ENCODE data around the gene ADAMTS9.

ADAMTS9 gene

DNA sequence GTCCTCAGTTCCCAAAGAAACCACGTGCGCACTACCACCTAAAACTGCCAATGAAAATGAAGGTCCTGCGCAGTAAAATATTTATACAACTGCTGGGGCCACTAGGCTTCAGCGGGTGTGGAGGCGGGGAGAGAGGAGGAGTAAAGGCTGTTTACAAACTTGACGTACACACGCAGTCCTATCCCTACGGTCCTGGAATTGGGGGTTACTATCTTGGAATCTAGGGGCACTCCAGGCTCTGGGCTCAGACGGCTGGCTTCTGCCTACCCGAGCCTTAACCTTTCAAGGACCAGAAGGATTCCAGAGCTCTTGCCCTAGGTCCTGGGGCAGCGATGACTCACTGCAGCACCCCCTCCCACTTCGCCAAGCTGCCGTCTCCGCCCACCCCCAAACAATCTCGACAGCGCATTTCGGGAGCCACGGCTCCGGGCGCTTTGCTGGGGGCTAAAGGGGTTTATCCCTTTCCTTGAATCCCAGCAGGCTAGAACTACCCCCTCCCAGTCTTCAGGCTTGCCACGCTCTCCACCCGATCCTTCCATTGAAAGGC is 3.0 kb downstream of the ADAMTS9 start:
- no peak for DNase-seq

DNA sequence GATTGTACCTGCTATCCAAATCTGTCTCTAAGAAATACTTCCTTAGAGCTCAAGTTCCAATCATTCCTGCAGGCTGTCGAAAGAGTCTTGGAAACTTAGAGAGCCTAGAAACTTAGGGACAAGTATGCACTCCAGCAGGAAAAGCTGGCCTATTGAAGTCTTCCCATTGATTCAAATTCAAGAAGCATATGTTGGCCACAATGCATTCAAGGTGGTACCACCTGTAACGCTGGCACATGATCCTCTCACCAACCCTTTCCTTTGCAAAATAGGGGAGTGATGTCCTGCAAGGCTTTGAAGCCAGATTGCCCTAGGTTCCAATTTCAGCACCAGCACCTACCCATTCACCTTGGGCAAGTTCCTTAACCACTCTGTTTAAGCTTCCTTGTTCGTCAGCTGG is 6.0 kb downstream of the ADAMTS9 start:
- DNase-seq = no peak

DNA sequence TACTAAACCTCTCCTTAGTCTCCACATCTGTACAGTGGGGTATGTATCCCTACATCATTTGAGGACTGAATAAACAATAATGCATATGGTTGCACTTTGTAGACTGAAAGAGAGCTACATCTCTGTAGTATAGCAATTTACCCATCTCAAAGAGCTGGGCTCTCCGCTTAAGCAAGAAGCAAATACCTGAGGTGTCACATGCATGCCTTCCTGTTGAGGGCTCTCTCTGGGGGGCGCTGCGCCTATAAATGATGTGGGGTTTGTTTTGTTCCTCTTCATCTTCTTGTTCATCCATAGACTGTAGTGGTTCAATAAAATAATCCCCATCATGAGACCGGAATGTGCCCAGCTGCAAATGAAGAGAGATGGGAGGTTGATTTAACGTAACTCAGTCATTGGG is 6.8 kb downstream of the ADAMTS9 start:
- no peak for DNase-seq

DNA sequence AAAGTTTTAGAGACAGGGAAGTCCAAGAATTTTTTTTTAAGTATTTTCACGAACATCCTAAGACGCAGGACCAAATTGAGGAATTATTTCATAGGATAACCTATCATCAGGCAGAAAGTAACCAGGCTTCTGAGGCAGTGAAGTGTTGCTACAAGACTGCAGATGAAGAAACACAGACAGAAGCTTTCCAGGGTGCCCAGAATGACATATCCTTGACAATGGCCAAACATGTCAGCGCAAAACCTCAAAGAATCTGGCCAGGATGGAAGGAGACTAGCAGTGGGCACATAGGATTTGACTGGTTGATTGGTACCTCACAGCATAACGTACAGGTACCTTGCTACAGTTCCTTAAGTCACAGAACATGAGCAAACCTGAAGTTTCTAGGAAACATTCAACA is 7.5 kb downstream of the ADAMTS9 start:
- no peak for DNase-seq

DNA sequence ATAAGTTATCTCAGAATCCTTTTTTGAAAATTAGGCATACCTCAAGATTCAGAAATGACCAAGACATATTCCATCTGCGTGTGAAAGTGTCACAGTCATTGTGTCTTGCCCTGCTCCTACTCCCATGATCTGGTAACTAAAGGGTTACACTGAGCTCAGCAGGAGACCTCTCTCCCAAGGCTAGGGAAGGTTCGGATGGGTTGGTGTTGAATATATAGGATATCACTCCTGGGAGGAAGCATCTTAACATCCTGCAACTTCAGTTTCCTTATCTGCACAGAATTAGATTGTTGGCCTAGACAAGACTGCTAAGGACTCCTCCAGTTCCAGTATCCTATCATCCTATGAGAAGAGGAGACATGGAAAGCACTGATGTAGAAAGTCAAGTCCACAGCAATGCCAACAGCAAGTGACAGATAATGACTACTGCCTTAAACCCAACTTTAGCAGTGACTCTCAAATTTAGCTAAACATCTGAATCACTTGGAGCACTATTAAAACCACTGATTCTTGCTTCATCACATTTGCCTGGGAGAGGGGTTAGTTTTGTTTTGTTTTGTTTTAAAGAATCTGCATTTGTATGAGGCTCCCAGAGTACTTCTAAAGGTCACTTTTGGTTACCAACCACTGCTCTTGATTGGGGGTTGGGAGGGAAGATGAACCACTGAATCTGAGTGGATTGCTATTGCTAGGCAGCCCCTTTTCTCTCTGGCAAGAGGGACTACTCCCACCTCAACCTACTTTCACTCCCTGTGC is 9.7 kb downstream of the ADAMTS9 start:
- no peak for DNase-seq

DNA sequence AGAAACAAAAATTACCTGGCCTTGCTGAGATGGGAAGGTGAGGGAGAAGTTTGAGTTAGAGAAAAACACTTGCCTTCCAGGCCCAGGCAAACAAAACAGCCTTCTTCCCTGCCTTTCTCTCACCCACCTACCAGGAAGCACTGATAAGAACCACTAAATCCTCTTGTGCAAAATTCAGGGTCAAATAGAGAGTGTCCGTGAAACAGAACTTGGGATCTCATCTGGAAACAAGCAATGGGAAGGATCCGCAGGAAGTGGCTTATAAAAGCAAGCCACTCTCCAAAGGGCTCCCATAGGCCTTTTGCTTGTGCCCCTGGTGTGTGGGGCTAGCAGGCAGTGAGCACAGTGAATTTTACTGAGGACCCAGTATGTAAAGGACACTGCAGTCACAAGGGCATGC is 11.0 kb downstream of the ADAMTS9 start:
- DNase-seq = no peak

DNA sequence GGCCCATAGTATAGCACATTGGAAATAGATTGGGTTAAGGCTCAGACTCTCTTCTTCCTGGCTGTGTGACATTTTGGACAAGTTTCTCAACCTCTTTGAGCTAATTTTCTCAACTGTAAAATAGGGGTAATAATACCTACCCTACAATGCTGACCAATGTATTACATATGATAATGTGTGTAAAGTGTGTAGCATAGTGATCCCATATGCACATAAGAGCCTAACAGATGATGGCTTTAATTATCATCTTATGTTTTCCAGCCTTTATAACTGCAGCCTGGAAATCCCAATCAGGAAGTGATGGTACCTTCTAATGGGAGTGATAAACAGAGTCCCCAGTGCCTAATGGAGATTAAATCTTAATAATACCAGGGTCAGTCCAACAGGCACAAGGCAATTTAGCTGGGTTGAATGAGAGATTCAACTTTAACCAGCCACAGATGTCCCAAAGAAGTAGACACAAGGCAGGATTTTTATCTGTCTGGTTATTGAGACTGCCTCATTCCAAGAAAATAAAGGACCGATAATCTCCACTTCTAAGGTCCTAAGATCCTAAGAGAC is 12.0 kb downstream of the ADAMTS9 start:
- DNase-seq = no peak

DNA sequence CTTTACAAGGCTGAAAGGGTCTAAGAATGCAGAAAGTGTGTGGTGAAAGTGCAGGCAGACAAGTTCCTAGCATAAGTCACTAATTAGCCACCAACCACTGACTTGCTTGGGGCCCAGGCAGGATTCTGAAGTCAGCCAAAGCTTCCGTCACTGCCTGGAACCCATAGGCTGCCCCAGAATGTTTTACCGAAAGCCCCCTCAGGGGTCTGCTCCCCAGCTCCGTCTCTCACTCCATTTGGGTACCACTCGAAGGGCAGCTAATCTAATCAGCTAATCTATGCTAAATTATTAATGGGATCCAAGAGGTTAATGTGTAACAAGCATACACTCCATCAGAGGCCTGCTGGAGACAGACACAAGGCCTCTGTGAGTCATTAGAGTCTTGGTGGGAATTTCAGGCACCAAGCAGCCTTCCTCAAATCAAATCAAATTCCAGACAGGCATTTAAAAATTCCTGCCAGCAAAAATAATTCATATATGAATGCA is 13.2 kb downstream of the ADAMTS9 start:
- DNase-seq = no peak

DNA sequence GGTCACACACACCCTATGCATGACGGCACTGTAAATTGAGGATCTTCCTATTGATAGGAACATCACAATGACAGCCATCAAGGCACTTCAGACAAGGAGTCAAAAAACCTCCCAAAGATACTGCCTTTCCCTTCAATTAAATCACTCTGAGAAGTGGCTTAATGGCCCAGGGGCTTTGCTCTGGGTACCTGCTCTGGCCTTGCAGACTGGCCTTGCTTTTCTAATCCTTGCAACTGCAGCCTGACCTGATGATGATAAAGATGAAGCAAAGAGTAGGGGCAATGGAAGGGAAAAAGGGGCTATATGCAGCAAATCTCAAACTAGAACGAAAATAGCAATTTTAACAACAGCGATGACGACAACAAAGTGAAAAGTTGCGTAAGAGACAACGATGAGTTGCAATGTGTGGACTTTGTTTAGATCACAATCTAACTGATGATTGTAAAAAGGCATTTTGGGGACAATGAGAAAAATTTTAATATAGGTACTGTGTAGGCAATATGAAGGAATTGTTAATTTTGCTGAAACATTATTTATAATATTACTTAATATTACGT is 14.6 kb downstream of the ADAMTS9 start:
- DNase-seq = no peak

DNA sequence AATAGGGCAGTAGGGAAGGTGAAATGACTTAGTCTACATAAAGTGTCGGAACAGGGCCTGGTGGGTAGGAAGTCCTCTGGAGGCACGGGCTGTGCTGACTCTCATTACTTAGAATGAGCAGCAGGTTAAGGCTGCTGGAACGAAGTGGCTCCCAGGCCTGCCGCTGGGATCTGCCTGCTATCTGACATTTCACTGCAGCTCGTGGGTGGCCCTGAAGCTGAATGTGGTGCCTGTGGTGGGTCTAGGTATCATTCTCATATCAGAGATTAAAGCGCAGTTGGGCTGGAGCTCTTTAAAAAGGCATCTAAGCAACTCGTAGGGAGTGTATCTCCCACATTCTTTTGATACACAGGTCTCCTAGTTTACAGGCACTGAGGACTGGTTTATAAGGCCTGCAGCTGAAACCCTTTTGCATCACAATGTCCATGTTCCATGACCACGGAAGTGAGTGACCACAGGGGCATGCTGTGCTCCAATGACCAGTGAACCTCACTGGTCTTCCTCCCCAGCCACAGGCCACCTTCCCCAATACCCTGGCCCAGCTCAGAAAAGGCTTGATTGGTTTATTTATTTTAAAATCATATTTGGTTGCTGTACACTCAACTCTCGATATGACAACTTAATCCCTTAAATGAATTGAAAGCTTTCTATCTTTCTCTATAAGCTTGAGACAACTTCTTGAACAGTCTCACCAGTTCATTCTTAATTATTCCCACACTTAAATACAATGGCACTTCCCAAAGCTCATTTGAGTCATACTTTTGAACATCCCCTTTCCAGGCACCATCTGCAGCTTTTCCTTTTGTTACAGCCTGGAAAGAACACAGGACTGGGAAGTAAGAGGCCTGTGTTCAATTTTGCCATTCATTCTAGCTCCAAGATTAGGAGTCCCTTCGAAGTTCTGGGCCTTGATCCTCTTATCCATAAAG is 19.0 kb downstream of the ADAMTS9 start:
- no peak for DNase-seq

DNA sequence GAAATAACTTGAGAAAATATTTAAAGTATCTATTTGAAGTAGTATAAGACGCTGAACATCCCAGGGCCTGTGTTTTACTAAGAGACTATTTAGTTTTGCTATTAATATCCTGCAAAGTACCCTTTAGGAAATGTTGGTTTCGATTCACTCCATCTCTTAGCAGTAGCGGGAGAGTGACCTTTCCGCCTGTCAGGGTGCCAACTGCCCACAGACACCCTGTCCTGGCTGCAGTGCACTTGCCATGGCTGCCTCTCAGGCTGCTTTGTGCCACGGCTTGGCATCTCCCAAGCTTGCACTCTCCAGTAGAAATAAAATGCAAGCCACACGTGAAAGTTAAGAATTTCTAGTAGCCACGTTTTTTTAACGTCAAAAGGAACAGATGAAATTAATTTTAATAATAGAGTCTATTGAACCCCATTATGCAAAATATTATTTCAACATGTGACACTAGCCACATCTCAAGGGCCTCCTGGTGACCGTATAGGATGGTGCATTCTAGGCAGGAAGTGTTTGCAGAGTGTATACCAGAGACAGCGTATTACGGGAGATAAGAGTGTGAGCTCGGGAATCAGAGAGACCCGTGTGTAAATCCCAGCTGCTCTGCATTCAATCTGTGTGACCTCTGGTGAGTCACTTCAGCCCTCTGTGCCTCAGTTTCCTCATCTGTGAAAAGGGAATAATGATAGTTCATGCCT is 19.8 kb downstream of the ADAMTS9 start:
- DNase-seq = no peak

DNA sequence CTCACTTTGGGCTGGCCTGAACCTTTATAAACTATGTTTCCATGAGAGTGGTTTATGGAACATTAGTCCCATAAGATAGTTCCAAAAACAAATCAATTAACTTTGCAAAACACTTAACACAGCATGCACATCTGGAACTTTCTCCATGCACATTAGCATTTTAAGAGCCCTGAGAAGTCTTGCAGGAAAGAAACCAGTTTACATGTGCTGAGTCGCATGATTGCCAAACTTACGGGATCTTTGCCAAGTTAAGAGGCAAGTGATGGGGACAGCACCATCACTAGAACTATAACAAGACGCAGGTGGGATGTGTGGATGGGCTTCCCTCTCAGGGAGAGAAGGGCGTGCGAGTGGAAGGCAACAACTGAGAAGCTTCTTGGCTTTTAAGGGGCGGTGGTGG is 20.7 kb downstream of the ADAMTS9 start:
- DNase-seq = no peak

DNA sequence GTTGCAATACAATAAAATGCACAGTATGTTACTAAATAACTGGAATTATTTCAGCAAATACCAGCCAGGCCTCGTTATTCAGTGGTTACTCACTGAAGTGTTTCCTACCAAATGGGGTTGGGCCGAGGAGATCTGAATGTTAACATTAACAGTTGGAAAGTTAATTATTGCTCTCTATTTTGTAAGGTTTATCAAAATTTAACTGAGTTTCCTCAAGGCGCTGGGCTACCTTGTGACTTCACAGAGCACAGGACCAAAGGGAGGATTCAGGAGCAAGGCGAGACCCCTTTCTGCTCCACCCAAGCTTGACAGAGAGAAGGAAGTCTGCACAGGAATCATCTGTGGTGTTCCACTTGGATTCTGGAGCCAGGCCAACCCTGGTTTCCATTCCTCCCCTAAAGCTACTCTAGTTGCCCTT is 21.6 kb downstream of the ADAMTS9 start:
- no peak for DNase-seq

DNA sequence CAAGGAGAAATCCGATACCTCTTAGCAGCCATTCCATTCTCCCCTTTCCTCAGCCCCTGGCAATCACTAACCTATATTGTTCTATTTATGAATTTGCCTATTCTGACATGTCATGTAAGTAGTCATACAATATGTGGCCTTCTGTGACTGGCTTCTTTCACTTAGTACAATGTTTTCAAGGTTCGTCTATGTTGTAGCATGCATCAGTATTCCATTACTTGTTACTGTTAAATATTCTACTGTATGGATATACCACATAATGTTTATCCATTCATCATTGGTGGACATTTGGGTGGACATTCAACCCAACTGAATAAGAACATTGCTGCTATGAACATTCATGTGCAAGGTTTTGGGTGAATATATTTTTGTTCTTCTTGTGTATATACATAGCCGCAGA is 23.4 kb downstream of the ADAMTS9 start:
- DNase-seq = no peak

DNA sequence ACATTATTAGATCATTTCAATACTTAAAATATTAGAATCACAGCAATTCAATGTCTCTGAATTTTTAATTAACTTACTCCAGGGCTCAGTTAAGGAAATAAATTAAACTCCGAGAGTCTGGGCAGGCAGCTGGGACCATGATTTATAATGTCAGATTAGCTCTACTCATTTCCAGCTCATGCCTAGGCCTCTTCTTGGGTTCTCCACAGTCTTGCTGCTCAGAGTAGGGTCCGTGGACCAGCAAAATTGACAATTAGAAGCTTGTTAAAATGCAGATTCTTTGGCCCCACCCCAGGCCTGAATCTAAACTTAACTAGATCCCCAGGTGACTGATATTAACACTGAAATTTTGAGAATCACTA is 28.2 kb downstream of the ADAMTS9 start:
- no peak for DNase-seq

DNA sequence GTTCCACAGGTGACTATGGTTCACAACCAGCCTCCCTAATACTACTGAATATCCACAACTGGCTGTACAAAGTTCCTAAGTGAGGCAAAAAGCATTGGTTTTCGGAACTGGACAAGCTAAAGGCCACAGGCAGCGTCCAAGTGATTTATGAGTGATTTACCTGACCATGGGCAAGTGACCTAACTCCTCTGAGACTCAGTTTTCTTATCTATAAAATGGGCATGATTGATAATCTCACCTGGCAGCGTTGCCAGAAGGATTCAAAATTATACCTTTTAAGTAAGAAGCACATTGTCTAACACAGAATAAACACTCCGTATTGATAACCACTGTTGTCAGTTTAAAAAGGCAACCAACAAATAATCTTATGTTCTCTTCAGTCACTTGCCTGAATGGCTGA is 29.8 kb downstream of the ADAMTS9 start:
- no peak for DNase-seq

DNA sequence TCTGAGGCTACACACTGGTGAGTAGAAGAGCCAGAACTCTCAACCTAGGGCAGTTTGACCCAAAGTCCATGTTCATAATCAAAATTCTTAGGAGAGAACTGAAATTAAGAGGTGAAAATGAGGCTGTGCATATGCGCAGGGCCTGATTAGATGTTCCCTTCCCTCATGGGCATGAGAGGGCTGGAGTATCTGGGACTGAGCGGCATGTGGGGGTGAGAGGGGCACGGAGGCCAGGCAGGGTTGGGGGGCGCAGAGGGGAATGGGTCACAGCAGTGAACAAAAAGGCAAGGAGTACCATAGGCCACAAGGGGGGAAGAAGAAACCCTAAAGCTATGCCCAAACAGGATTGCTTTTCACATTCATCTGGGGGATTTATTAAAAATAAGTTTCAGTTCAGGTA is 31.3 kb downstream of the ADAMTS9 start:
- no peak for DNase-seq

DNA sequence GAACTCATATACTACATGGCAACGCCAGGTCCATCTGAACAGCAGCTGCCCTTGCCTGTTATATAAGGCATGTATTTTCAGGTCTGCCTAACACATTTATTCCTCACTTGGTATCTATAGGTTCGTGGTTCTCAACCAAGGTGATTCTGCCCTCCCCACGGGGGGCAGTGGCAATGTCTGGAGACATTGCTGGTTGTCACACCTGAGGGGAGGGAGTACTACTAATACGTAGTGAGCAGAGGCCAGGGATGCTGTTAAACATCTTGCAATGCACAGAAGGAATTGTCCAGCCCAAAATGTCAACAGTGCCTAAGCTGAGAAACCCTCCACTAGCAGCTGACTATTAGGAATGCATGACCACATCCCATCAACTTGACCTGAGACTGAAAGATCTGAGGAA is 32.6 kb downstream of the ADAMTS9 start:
- no peak for DNase-seq

DNA sequence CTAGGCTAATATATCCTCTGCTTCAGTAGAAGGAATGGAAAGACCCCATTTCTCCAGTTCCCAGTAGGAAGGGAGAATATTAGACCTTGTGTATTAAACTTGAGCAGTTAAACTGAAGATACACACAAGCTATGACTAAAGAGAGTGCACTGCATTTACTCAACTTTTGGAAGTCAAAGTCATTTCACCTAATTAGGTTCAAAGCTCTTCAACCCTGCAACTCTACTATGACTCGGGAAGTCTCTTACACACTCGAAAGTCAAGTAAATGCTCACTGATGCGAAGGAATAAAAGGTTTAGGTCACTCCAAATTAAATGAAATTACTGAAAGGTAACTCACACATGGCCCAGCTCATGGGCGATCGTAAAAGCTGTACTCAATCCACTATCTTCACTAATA is 33.8 kb downstream of the ADAMTS9 start:
- DNase-seq = no peak

DNA sequence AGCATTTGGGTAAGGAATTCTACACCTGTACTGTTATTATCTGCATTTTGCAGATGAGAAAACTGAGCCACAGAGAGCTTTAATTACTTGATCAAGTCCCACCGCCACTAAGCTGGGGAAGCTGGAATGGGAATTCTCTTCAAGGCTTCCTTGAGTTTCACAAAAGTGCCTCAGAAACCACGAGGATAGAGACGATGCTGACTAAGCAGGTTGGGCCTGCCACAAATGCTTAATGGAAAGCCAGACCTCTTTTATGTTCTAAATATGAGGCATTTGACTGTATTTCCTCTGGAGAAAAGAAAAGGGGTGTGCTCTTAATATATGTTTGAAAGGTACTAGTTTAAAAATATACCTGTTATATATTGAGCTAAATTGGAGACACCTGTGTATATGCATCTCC is 34.7 kb downstream of the ADAMTS9 start:
- no peak for DNase-seq

DNA sequence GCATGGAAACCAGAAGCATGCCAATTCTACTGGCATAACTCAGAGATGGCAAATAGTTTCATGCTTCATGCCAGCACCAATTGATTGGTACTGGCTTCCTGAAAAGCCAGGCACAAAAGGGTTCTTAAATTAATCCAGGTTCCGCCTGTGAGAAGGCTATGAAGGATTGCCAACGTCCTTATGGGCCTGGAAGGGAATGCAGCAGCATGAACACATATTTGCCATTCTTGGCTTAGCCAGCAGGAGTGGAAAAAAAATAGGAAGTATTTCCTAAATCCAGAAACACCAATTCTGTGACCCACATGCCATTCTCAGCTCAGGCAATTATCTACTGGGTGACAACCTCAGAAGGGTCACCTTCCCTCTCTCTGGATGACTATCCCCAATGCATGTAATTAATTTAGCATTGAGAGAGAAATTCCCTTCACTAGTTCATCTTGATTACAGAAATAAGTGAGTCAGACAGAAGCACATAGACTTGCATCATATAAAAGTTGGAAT is 36.0 kb downstream of the ADAMTS9 start:
- no peak for DNase-seq

DNA sequence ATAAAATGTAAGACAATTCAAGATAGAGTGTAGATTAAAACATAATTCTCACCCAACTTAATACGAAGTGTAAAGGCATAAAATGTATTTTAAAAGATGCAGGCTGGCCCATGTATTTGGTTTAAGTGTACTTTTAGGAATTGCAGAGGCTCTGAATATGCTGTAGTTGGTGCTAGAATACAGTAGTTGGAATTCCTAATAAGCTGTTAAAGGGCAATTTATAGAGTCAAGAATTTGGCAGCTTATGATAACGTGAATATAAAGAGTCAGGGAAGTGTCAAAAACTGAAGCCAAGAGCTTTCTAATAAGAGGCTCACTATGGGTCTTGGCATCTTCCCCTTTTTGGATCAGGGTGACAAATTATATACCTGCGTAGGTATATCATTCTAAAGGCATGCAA is 36.5 kb downstream of the ADAMTS9 start:
- no peak for DNase-seq

Measured in SW 1271 (cell line).